ENCODE data around the gene CACNA1G.
A peak's percentile ranks its signal among the peaks of the same experiment; 100 is the strongest.

The CACNA1G gene

GRCh38 chr17:50565402-50566350, 5.2 kb downstream of the CACNA1G start:
- DNase-seq: no peak
- H3K36me3 ChIP-seq: peaks cover 36% of the 10 kb centered on the region
- no peak for TF ChIP-seq CTCF (IDR thresholded peaks at IDR 0.05; ENCODE audit: low read depth, low read length)
- H3K4me3 ChIP-seq (ENCODE audit: low read depth, low read length): no peak overlapping the region
- H3K9me3 ChIP-seq (ENCODE audit: severe bottlenecking): no peaks in the 10 kb centered on the region
- no peaks in the 10 kb centered on the region for H3K27me3 ChIP-seq (ENCODE audit: insufficient read depth, low read depth, severe bottlenecking)
- H3K27ac ChIP-seq: peak overlapping the region; percentile 41

GRCh38 chr17:50566886-50567285, 6.4 kb downstream of the CACNA1G start:
- DNase-seq: no peak
- Histone ChIP-seq H3K36me3 (peaks cover 48% of the 10 kb centered on the region), H3K9me3 (ENCODE audit: severe bottlenecking) (no peaks in the 10 kb centered on the region), H3K4me3 (ENCODE audit: low read depth, low read length) (no peak overlapping the region), H3K27ac (peak overlapping the region; percentile 96), H3K27me3 (ENCODE audit: insufficient read depth, low read depth, severe bottlenecking) (no peaks in the 10 kb centered on the region)
- no peak for TF ChIP-seq CTCF (IDR thresholded peaks at IDR 0.05; ENCODE audit: low read depth, low read length)

- Histone ChIP-seq H3K4me3 (ENCODE audit: low read depth, low read length) (no peak overlapping the region), H3K27me3 (ENCODE audit: insufficient read depth, low read depth, severe bottlenecking) (no peaks in the 10 kb centered on the region), H3K36me3 (peaks cover 66% of the 10 kb centered on the region), H3K27ac (peak overlapping the region; percentile 96), H3K9me3 (ENCODE audit: severe bottlenecking) (no peaks in the 10 kb centered on the region)
- DNase-seq: no peak
- no peak for TF ChIP-seq CTCF (IDR thresholded peaks at IDR 0.05; ENCODE audit: low read depth, low read length)
Observed at GRCh38 chr17:50568659-50569058, 8.1 kb downstream of the CACNA1G start.

- H3K9me3 ChIP-seq (ENCODE audit: severe bottlenecking): no peaks in the 10 kb centered on the region
- peak overlapping the region; percentile 96 for H3K27ac ChIP-seq
- DNase-seq: no peak
- H3K36me3 ChIP-seq: peaks cover 66% of the 10 kb centered on the region
- H3K27me3 ChIP-seq (ENCODE audit: insufficient read depth, low read depth, severe bottlenecking): no peaks in the 10 kb centered on the region
- TF ChIP-seq CTCF (IDR thresholded peaks at IDR 0.05; ENCODE audit: low read depth, low read length): no peak
- H3K4me3 ChIP-seq (ENCODE audit: low read depth, low read length): no peak overlapping the region
Observed at GRCh38 chr17:50569592-50569991, 9.1 kb downstream of the CACNA1G start.

GRCh38 chr17:50570032-50570431, 9.5 kb downstream of the CACNA1G start:
- peak; percentile 87 for DNase-seq
- TF ChIP-seq CTCF (IDR thresholded peaks at IDR 0.05; ENCODE audit: low read depth, low read length): no peak
- no peaks in the 10 kb centered on the region for H3K9me3 ChIP-seq (ENCODE audit: severe bottlenecking)
- no peaks in the 10 kb centered on the region for H3K27me3 ChIP-seq (ENCODE audit: insufficient read depth, low read depth, severe bottlenecking)
- peaks cover 71% of the 10 kb centered on the region for H3K36me3 ChIP-seq
- H3K4me3 ChIP-seq (ENCODE audit: low read depth, low read length): no peak overlapping the region
- peak overlapping the region; percentile 96 for H3K27ac ChIP-seq
